Loucy (cell line): ENCODE measurements around the gene LAMB3.

Experiments
- EZH2phosphoT487 ChIP-seq: fragments of 200-600 bp; IDR thresholded peaks from 2 replicates; pipeline ENCODE4 v1.6.1; 2018; ENCODE audit warnings: antibody characterized with exemption, mild to moderate bottlenecking, moderate library complexity, borderline replicate concordance
- TF ChIP-seq, protein P1 (sequence below): fragments of 200-600 bp; sonication (generic); conservative IDR thresholded peaks from 2 replicates; pipeline ENCODE4 v1.5.1; 2014; ENCODE audit warnings: mild to moderate bottlenecking, antibody characterized with exemption, low read length

DNA sequence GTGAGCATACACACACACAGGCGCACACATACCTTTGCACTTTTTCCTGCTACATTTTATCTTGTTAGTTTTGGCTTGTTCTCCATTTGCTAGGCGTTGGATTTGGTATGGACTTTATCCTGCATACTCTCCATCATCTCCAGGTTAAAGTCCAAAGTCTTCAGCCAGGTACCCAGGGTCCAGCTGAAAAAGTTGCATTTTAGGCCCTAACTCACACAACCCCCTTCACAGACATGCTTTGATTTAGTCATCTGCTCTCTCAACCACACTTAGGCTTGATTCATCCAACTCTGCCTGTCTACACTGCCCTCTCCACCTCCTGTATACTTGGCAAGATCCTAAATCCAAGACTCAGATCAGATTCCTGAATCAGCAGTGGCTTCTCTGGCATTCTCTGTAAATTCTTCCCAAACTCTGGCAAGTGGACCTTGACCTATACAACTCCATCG lies 10.7 kb upstream of the LAMB3 start:
- TF ChIP-seq, protein P1, sequence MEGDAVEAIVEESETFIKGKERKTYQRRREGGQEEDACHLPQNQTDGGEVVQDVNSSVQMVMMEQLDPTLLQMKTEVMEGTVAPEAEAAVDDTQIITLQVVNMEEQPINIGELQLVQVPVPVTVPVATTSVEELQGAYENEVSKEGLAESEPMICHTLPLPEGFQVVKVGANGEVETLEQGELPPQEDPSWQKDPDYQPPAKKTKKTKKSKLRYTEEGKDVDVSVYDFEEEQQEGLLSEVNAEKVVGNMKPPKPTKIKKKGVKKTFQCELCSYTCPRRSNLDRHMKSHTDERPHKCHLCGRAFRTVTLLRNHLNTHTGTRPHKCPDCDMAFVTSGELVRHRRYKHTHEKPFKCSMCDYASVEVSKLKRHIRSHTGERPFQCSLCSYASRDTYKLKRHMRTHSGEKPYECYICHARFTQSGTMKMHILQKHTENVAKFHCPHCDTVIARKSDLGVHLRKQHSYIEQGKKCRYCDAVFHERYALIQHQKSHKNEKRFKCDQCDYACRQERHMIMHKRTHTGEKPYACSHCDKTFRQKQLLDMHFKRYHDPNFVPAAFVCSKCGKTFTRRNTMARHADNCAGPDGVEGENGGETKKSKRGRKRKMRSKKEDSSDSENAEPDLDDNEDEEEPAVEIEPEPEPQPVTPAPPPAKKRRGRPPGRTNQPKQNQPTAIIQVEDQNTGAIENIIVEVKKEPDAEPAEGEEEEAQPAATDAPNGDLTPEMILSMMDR, result no peak
- no peak for TF ChIP-seq EZH2phosphoT487
